ENCODE measurements around the gene MYO5B.

MYO5B gene

DNA sequence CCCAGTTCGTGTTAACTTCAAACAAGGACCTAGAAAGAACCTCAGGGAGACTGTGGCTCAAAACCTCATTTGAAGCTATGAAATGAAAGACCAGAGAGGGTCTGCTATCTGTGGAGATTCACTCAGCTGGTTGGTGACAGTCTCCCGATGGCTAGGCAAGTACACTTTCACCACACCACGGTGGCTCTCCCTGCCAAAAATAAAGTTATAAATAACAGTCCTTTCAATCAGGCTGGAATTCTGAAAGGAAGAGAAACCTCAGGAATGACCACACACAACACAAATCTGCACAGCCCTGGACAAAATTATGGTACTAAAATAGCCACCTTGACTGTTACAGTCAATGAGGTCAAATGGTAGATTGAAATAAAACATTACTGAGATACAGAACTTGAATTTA is 221.4 kb downstream of the MYO5B start:
- H3K36me3 ChIP-seq (ENCODE audit: control insufficient read depth in 4 of 4, insufficient read depth in 4 of 4, low read length in 3 of 4), result no peaks in the 10 kb centered on the region
- H3K4me3 ChIP-seq (ENCODE audit: control insufficient read depth in 1 of 7, extremely low read depth in 1 of 7, insufficient read depth in 4 of 7, low read depth in 2 of 7, low read length in 6 of 7), result no peak overlapping the region
- no peak for DNase-seq
- ChIA-PET POLR2A (no interaction called here), CTCF (no interaction called here)
- 100% methylated on average over 1 of the region's 3 CpGs for WGBS (ENCODE audit: insufficient coverage)
- peaks cover 0 to 15% (median 3%) of the 10 kb centered on the region in 5 experiments for H3K27me3 ChIP-seq (replicated peaks in 2 of 5; ENCODE audit: control insufficient read depth in 4 of 5, insufficient read depth in 5 of 5, low read length in 4 of 5)
- no peaks in the 10 kb centered on the region for H3K9me3 ChIP-seq (ENCODE audit: control extremely low read depth in 1 of 5, control insufficient read depth in 4 of 5, insufficient read depth in 2 of 5, low read depth in 1 of 5, low read length in 4 of 5)
- H3K27ac ChIP-seq (ENCODE audit: insufficient read depth in 1 of 2, low read depth in 1 of 2, low read length in 2 of 2, poor library complexity in 1 of 2, severe bottlenecking in 2 of 2), result no peak overlapping the region
- H3K4me1 ChIP-seq (ENCODE audit: control extremely low read depth in 1 of 4, control insufficient read depth in 4 of 4, insufficient read depth in 4 of 4, low read length in 3 of 4), result no peaks in the 10 kb centered on the region

DNA sequence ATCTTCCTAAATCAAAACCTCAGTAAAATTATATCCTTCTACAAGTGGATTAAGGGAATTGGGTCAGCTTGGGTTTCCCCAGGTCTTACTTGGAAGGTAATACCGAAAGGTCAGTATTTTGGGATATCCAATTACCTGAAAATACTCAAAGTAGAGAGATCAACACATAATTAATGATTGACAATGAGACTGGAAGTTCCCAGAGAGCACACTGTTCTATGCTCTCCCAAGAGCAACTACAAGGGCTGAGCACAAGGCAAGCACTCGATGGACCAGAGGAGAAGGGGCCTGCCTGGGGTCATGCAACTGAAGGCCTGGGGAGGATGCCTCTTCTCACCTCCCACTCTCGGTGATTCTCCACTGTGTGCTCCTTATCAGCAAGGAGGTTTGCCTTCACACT is 222.4 kb downstream of the MYO5B start:
- no peak for DNase-seq
- Histone ChIP-seq H3K27me3 (replicated peaks in 2 of 5; ENCODE audit: control insufficient read depth in 4 of 5, insufficient read depth in 5 of 5, low read length in 4 of 5) (peaks cover 0 to 15% (median 3%) of the 10 kb centered on the region in 5 experiments), H3K36me3 (ENCODE audit: control insufficient read depth in 4 of 4, insufficient read depth in 4 of 4, low read length in 3 of 4) (no peaks in the 10 kb centered on the region), H3K27ac (ENCODE audit: insufficient read depth in 1 of 2, low read depth in 1 of 2, low read length in 2 of 2, poor library complexity in 1 of 2, severe bottlenecking in 2 of 2) (no peak overlapping the region), H3K9me3 (ENCODE audit: control extremely low read depth in 1 of 5, control insufficient read depth in 4 of 5, insufficient read depth in 2 of 5, low read depth in 1 of 5, low read length in 4 of 5) (no peaks in the 10 kb centered on the region), H3K4me1 (ENCODE audit: control extremely low read depth in 1 of 4, control insufficient read depth in 4 of 4, insufficient read depth in 4 of 4, low read length in 3 of 4) (no peaks in the 10 kb centered on the region), H3K4me3 (ENCODE audit: control insufficient read depth in 1 of 7, extremely low read depth in 1 of 7, insufficient read depth in 4 of 7, low read depth in 2 of 7, low read length in 6 of 7) (no peak overlapping the region)
- POLR2A ChIA-PET, result no interaction called here
- CTCF ChIA-PET, result no interaction called here
- 100% methylated on average over 2 of the region's 3 CpGs for WGBS (ENCODE audit: insufficient coverage)

DNA sequence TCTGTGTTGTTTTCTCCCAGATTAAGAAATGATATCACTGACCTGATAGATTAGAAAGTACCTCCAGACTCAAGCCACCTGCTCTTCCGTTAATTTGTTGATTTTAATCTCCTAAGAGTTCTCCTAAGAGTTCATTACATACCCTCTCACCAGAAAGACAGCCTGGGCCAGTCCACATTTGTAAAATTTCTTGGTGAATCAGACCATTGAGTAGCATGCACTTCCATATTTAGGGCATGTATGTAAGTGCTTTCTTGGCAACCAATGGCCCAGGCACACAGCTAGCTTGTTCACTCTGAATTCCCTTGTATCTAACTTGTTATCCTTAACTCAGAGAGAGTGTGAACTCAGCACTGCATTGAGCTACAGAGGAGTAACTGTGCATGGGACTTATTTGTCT is 223.5 kb downstream of the MYO5B start:
- peaks cover 0 to 15% (median 3%) of the 10 kb centered on the region in 5 experiments for H3K27me3 ChIP-seq (replicated peaks in 2 of 5; ENCODE audit: control insufficient read depth in 4 of 5, insufficient read depth in 5 of 5, low read length in 4 of 5)
- ChIA-PET POLR2A (no interaction called here), CTCF (no interaction called here)
- no peaks in the 10 kb centered on the region for H3K36me3 ChIP-seq (ENCODE audit: control insufficient read depth in 4 of 4, insufficient read depth in 4 of 4, low read length in 3 of 4)
- H3K9me3 ChIP-seq (ENCODE audit: control extremely low read depth in 1 of 5, control insufficient read depth in 4 of 5, insufficient read depth in 2 of 5, low read depth in 1 of 5, low read length in 4 of 5), result no peaks in the 10 kb centered on the region
- no peak overlapping the region for H3K27ac ChIP-seq (ENCODE audit: insufficient read depth in 1 of 2, low read depth in 1 of 2, low read length in 2 of 2, poor library complexity in 1 of 2, severe bottlenecking in 2 of 2)
- WGBS (ENCODE audit: insufficient coverage), result 86% methylated on average over 1 of the region's 1 CpG
- H3K4me1 ChIP-seq (ENCODE audit: control extremely low read depth in 1 of 4, control insufficient read depth in 4 of 4, insufficient read depth in 4 of 4, low read length in 3 of 4), result no peaks in the 10 kb centered on the region
- no peak for DNase-seq
- no peak overlapping the region for H3K4me3 ChIP-seq (ENCODE audit: control insufficient read depth in 1 of 7, extremely low read depth in 1 of 7, insufficient read depth in 4 of 7, low read depth in 2 of 7, low read length in 6 of 7)

DNA sequence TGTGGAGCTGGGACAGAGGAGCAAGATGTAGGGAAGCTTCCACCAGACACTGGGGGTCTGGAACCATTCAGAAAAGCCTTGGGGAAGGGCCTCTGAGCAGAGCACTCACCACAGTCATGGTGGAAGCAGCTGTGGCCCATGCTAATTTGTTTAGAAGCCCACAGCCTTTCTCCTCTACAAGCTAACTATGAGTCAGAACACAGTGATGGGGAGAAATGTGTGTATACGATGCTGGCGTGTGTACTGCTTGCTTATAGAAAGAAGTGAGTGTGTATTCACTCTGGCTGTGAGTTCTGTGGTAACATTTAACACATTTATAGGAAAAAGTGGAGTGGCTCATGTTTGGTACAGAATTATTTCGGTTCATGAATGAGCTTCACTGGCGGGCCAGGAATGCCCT is 224.6 kb downstream of the MYO5B start:
- no peak for DNase-seq
- ChIA-PET CTCF (no interaction called here), POLR2A (no interaction called here)
- no peaks in the 10 kb centered on the region for H3K9me3 ChIP-seq (ENCODE audit: control extremely low read depth in 1 of 5, control insufficient read depth in 4 of 5, insufficient read depth in 2 of 5, low read depth in 1 of 5, low read length in 4 of 5)
- no peak overlapping the region for H3K4me3 ChIP-seq (ENCODE audit: control insufficient read depth in 1 of 7, extremely low read depth in 1 of 7, insufficient read depth in 4 of 7, low read depth in 2 of 7, low read length in 6 of 7)
- no peak overlapping the region for H3K27ac ChIP-seq (ENCODE audit: insufficient read depth in 1 of 2, low read depth in 1 of 2, low read length in 2 of 2, poor library complexity in 1 of 2, severe bottlenecking in 2 of 2)
- H3K4me1 ChIP-seq (ENCODE audit: control extremely low read depth in 1 of 4, control insufficient read depth in 4 of 4, insufficient read depth in 4 of 4, low read length in 3 of 4), result no peaks in the 10 kb centered on the region
- no peaks in the 10 kb centered on the region for H3K36me3 ChIP-seq (ENCODE audit: control insufficient read depth in 4 of 4, insufficient read depth in 4 of 4, low read length in 3 of 4)
- peaks cover 0 to 20% (median 3%) of the 10 kb centered on the region in 5 experiments for H3K27me3 ChIP-seq (replicated peaks in 2 of 5; ENCODE audit: control insufficient read depth in 4 of 5, insufficient read depth in 5 of 5, low read length in 4 of 5)
- 100% methylated on average over 4 of the region's 4 CpGs for WGBS (ENCODE audit: insufficient coverage)

- H3K4me1 ChIP-seq (ENCODE audit: control extremely low read depth in 1 of 4, control insufficient read depth in 4 of 4, insufficient read depth in 4 of 4, low read length in 3 of 4), result no peaks in the 10 kb centered on the region
- no peak overlapping the region for H3K27ac ChIP-seq (ENCODE audit: insufficient read depth in 1 of 2, low read depth in 1 of 2, low read length in 2 of 2, poor library complexity in 1 of 2, severe bottlenecking in 2 of 2)
- H3K36me3 ChIP-seq (ENCODE audit: control insufficient read depth in 4 of 4, insufficient read depth in 4 of 4, low read length in 3 of 4), result no peaks in the 10 kb centered on the region
- H3K4me3 ChIP-seq (ENCODE audit: control insufficient read depth in 1 of 7, extremely low read depth in 1 of 7, insufficient read depth in 4 of 7, low read depth in 2 of 7, low read length in 6 of 7), result no peak overlapping the region
- peaks cover 0 to 20% (median 3%) of the 10 kb centered on the region in 5 experiments for H3K27me3 ChIP-seq (replicated peaks in 2 of 5; ENCODE audit: control insufficient read depth in 4 of 5, insufficient read depth in 5 of 5, low read length in 4 of 5)
- H3K9me3 ChIP-seq (ENCODE audit: control extremely low read depth in 1 of 5, control insufficient read depth in 4 of 5, insufficient read depth in 2 of 5, low read depth in 1 of 5, low read length in 4 of 5), result no peaks in the 10 kb centered on the region
- WGBS (ENCODE audit: insufficient coverage), result 94% methylated on average over 3 of the region's 5 CpGs
- CTCF ChIA-PET, result no interaction called here
- POLR2A ChIA-PET, result no interaction called here
- no peak for DNase-seq
Observed at GRCh38 chr18:49968644-49969309, 226.2 kb downstream of the MYO5B start.

DNA sequence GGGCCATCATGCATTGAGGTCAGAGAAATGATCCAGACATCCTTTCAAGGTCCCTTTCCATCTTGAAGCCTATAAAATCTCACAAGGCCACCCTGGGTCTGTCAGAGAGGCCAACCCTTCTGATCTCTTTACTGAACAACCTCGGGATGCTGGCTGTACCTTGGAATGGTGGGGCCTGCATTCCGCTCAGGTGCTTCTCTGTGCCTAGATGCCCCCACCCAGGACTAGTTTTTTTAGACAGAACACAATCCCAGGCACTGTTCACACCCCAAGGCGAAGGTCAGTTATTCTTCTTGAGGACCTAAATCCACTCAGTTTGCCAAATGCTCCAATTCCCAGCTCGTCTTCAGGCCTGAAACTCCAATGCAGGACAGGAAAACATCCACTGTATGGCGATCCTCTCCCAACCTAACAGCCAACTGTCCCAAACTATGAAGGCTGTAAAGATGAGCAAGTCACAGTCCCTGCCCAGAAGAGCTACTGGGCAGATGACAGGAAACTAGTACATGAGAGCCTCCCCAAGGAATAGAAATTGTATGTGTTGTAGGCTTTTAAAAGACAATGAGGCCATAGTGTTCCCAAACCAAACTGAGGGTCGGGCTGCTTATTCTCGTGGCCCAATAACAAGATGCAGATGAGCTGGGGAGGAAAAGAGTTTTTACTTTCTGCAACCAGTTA is 227.2 kb downstream of the MYO5B start:
- H3K36me3 ChIP-seq (ENCODE audit: control insufficient read depth in 4 of 4, insufficient read depth in 4 of 4, low read length in 3 of 4), result no peaks in the 10 kb centered on the region
- no peak overlapping the region for H3K4me3 ChIP-seq (ENCODE audit: control insufficient read depth in 1 of 7, extremely low read depth in 1 of 7, insufficient read depth in 4 of 7, low read depth in 2 of 7, low read length in 6 of 7)
- H3K9me3 ChIP-seq (ENCODE audit: control extremely low read depth in 1 of 5, control insufficient read depth in 4 of 5, insufficient read depth in 2 of 5, low read depth in 1 of 5, low read length in 4 of 5), result no peaks in the 10 kb centered on the region
- WGBS (ENCODE audit: insufficient coverage), result 93% methylated on average over 5 of the region's 7 CpGs
- H3K27ac ChIP-seq (ENCODE audit: insufficient read depth in 1 of 2, low read depth in 1 of 2, low read length in 2 of 2, poor library complexity in 1 of 2, severe bottlenecking in 2 of 2), result no peak overlapping the region
- ChIA-PET POLR2A (no interaction called here), CTCF (interaction anchor here (0.8 kb wide), 1 partner anchor 10 kb away, joined by 3 read pairs; no protein-coding TSS in a partner anchor)
- H3K4me1 ChIP-seq (ENCODE audit: control extremely low read depth in 1 of 4, control insufficient read depth in 4 of 4, insufficient read depth in 4 of 4, low read length in 3 of 4), result no peaks in the 10 kb centered on the region
- DNase-seq, result no peak
- peaks cover 0 to 20% (median 2%) of the 10 kb centered on the region in 5 experiments for H3K27me3 ChIP-seq (replicated peaks in 2 of 5; ENCODE audit: control insufficient read depth in 4 of 5, insufficient read depth in 5 of 5, low read length in 4 of 5)

- CTCF ChIA-PET, result interaction anchor here (0.8 kb wide), 1 partner anchor 11 kb away, joined by 3 read pairs; no protein-coding TSS in a partner anchor
- no peak for DNase-seq
- H3K27me3 ChIP-seq (replicated peaks in 2 of 5; ENCODE audit: control insufficient read depth in 4 of 5, insufficient read depth in 5 of 5, low read length in 4 of 5), result peaks cover 0 to 18% (median 3%) of the 10 kb centered on the region in 5 experiments
- no peaks in the 10 kb centered on the region for H3K9me3 ChIP-seq (ENCODE audit: control extremely low read depth in 1 of 5, control insufficient read depth in 4 of 5, insufficient read depth in 2 of 5, low read depth in 1 of 5, low read length in 4 of 5)
- no peaks in the 10 kb centered on the region for H3K36me3 ChIP-seq (ENCODE audit: control insufficient read depth in 4 of 4, insufficient read depth in 4 of 4, low read length in 3 of 4)
- H3K27ac ChIP-seq (ENCODE audit: insufficient read depth in 1 of 2, low read depth in 1 of 2, low read length in 2 of 2, poor library complexity in 1 of 2, severe bottlenecking in 2 of 2), result no peak overlapping the region
- no peaks in the 10 kb centered on the region for H3K4me1 ChIP-seq (ENCODE audit: control extremely low read depth in 1 of 4, control insufficient read depth in 4 of 4, insufficient read depth in 4 of 4, low read length in 3 of 4)
- POLR2A ChIA-PET, result no interaction called here
- 90% methylated on average over 3 of the region's 4 CpGs for WGBS (ENCODE audit: insufficient coverage)
- H3K4me3 ChIP-seq (ENCODE audit: control insufficient read depth in 1 of 7, extremely low read depth in 1 of 7, insufficient read depth in 4 of 7, low read depth in 2 of 7, low read length in 6 of 7), result no peak overlapping the region
Observed at GRCh38 chr18:49967171-49967570, 227.8 kb downstream of the MYO5B start.
